Measurements from ENCODE around the gene BAX.
A peak's percentile ranks its signal among the peaks of the same experiment; 100 is the strongest.

Gene BAX

DNA sequence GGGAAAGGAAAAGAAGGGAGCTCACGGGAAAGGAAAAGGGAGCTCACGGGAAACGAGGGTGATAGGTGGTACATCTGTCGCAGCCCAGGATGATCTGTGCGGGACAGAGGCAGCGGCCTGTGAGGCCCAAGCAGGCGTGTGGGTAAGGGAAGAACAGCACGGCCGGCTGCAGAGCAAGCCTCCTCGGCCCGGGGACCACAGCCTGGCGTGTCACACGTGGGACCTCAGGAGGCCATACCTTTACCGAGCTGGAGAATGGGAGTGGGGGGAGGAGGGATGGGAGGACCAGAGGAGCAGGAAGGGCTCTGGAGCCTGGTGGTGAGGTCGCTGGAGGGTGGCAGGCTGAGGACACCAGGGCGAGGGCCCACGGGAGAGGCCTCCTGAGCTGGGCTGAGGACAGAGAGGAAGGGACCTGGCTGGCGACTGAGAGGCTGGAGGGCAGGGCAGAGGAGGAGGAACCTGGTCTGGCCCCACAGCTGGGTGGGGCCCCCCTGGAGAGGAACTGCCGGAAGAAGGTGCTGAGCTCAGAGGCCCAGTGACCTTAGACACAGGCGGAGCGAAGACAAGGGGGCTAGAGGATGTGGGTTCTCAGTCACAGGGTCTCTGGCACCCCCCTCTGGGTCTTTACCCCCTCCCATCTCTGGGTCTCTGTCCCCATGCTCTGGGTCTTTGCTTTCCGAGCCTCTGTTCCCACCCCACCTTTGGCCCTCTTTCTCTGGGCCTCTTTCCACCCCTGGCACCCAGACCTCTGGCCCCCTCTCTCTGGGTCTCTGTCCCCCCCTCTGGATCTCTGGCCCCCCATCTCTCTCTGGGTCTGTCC lies 7.6 kb downstream of the BAX start:
- peak; percentile 94 for DNase-seq (ENCODE audit: low read depth)

DNA sequence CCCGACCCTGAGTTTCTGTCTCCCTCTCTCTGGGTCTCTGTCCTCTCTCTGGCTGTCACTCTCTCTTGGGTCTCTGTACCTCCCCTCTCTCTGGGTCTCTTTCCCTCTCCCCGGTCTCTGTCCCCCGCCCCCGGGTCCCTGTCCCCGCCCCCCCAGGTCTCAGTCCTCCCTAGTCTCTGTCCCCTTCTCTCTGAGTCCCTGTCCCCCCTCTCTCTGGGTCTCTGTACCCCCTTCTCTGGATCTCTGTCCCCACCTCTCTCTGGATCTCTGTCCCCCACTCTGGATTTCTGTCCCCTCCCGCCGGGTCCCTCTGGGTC lies 8.1 kb downstream of the BAX start:
- no peak for DNase-seq (ENCODE audit: low read depth)

DNA sequence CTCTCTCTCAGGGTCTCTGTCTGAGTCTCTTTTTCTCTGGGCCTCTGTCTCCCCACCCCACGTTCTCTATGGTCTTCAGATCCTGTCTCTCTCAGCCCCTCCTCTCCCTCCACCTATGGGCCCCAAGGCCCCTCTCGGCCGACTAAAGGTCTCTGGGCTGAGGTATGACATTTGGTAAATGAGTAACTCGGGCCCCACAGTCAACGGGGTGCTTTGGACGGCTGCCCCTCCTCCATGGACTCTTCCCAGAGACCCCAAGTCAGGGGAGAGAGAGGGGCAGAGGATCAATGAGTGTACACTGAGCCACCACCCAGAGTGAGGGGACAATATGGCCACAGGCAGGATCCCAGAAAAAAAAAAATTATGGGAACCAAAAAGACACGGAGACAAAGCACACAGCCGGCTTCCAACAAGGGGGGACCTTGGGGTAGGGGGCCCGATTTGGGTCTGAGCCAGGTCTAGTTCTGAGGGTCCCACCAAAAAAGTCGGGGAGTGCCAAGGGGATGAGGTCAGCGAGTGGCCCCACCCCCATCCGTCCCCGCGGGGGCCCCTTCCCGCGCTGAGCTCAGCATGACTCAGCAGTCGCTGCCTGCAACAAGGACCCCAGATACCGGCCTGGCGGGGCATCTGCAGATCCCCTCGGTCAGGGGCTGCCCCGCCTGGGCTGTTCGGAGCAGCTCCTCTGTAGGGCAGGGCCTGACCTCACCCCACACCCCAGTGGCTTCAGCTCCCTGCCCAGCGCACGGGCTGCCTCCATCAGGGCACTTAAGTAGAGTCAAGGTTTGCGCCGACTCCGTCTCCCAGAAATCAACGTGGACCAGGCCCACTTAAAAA lies 8.9 kb downstream of the BAX start:
- DNase-seq (ENCODE audit: low read depth): peak; percentile 95

DNA sequence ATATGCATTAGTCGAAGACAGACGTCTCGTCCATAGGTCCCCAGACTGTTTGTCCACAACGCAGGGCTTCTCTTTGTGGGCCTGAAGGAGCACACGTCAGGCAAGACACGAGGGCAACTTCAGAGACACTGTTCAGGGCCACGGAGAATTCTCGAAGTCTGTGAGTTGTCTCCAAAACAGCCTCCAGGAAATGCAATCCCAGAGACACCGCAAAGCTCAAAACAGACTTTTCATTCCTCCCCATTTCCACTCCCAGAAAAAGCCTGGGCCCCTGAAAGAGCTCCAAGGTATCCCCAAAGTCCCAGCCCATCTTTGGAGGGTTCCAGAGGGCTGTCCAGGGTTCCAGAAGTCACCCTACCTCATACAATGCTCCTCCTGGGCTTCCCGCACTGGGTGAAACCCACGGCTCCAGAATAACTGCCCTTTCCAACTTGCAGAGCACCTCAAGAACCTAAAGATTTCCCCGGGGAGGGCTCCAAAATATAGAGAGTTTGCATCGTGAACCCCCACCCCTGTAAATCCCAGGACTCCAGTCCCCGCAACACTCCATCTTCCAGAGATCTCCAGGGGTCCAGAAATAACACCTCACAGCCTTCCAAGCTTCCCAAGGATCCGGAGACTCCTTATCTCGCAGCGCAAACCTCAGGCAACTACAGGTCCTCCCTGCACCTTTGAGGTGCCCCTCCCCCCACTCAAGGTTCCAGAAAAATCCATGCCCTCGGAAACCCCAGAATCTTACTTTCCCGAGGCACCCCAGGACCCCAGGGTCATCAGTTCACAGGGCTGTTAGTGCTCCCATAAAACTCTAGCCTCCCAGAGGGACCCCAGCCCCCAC lies 9.7 kb downstream of the BAX start:
- DNase-seq (ENCODE audit: low read depth): no peak

DNA sequence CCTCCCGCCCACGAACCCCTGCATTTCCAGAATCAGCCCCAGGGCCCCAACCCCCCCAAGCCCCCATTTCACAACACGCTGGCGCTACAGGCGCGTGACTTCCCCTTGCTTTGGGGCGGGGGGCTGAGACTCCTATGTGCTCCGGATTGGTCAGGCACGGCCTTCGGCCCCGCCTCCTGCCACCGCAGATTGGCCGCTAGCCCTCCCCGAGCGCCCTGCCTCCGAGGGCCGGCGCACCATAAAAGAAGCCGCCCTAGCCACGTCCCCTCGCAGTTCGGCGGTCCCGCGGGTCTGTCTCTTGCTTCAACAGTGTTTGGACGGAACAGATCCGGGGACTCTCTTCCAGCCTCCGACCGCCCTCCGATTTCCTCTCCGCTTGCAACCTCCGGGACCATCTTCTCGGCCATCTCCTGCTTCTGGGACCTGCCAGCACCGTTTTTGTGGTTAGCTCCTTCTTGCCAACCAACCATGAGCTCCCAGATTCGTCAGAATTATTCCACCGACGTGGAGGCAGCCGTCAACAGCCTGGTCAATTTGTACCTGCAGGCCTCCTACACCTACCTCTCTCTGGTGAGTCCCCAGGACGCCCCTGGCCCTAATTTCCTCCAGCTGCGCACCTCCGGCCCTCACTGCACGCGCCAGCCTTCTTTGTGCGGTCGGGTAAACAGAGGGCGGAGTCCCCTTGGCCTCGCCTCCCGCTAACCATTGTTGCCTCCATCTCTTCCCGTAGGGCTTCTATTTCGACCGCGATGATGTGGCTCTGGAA lies 10.5 kb downstream of the BAX start, which contains the start of gene FTL:
Gene FTL (plus strand): TSS at position 270 of the 766 bp plus-strand sequence. CDS start 199 bp downstream, at position 469.
- DNase-seq (ENCODE audit: low read depth): peak; percentile 96

DNA sequence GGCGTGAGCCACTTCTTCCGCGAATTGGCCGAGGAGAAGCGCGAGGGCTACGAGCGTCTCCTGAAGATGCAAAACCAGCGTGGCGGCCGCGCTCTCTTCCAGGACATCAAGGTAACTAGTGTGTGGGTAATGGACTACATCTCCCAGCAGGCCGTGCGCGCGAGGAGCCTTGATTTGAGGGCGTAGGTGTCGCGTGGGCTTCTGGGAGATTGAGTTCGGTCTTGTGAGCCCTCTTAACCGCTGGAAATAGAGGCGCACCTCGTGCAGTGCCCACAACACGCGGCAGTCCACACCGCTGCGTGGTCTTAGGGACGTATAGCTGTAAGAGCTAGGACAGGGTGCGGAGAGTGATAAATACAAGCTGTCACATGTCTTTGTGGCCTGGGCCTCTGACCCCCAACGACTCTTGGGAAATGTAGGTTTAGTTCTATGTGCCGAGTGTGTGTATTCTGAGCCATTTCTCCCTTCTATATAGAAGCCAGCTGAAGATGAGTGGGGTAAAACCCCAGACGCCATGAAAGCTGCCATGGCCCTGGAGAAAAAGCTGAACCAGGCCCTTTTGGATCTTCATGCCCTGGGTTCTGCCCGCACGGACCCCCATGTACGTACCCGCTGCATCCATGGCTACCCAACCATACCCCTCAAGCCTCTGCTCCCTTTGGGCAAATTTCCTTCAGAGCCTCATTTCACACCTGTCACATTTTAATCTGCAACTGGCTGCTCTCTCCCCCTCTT lies 11.3 kb downstream of the BAX start:
- DNase-seq (ENCODE audit: low read depth): peak; percentile 75

DNA sequence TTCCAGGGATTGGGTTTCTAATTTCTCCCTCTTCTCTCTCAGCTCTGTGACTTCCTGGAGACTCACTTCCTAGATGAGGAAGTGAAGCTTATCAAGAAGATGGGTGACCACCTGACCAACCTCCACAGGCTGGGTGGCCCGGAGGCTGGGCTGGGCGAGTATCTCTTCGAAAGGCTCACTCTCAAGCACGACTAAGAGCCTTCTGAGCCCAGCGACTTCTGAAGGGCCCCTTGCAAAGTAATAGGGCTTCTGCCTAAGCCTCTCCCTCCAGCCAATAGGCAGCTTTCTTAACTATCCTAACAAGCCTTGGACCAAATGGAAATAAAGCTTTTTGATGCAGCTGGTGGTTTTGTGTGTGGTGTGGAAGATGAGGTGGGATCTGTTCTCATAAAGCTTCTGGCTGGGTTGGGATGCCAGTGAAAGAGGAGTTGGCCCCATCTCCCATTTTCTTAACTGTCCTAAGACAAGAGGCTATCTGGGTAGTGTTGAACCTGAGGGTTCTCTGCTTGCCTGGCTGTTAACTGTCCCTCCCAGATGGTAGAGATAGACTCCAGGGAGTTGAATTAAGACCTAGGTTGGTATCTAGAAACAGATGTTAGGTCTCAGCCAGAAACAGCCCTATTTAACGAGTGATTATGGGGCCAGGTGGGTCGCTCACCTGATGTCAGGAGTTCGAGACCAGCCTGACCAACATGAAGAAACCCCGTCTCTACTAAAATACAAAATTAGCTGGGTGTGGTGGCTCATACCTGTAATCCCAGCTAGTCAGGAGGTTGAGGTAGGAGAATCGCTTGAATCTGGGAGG lies 12.1 kb downstream of the BAX start:
- DNase-seq (ENCODE audit: low read depth): no peak

DNA sequence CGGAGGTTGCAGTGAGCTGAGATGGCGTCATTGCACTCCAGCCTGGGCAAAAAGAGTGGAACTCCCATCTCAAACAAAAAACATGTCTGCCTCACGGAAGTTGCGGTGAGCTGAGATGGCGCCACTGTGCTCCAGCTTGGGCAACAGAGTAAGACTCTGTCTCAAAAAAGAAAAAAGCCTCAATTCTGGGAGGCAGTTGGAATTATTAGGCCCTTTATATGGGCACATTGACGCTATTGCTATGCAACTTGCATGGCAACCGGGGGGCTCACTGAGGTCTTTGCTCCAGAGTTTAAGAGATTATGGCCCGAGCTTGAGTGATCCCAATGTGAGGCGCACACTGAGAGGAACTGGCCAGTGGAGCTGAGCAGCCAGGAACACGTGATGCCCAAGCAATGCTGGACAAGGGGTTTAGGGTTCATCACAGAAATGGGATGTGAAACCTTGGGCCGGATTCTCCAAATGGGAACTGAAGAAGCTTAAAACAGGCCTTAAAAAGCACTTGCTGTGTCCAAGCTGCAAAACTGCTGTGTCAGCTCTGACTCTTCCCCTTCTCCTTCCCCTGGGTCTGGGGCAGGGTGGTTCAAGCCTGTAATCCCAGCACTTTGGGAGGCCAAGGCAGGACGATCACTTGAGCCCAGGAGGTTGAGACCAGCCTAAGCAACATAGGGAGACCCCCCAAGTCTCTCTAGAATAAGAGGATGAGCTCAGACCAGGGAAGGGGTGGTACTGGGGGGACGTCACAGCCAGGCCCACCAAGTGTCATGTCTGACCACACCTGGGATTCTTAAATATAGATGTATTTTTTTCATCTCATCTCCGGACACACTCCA lies 12.9 kb downstream of the BAX start:
- no peak for DNase-seq (ENCODE audit: low read depth)

DNA sequence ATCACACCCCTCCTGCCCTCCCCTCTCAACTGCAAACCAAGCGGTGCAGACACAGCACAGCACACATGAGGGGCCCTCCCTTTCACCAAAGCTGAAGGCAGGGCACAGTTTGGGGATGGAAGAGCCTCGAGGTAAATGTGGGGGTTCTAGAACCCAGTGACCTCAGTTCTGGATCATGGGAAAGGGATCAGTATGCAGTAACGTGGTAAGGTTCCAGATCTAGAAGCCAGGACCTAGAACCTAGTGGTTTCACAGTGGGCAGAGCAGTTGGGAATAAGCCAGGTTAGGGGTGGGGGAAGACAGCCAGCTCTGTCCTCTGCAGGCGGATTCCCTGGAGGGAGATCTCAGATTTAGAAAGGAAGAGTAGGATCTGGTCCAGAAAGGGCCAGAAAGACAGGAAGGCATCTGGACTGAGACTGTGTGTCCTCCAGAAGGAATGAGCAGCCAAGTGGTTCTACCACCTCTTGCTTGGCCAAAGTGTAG lies 13.5 kb downstream of the BAX start:
- DNase-seq (ENCODE audit: low read depth): no peak

DNA sequence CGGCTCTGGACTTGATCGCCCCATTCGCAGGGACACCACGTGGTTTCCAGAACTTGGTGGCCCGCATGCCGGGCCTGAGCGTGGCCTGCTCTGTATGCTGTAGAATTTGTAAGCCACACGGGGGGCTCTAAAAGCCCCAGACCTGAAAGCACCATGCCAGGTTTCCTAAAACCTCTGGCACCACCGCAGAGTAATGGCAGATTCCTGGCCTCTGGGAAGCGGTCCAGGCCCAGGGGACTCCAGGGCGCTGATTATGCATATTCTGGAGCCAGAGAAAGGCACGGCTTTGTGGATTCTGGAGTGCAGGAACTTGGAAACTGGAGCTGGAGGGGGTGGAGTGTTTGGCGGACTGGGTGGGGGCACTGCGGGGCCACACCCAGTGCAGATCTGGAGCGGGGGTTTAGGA lies 14.1 kb downstream of the BAX start:
- DNase-seq (ENCODE audit: low read depth): no peak

DNA sequence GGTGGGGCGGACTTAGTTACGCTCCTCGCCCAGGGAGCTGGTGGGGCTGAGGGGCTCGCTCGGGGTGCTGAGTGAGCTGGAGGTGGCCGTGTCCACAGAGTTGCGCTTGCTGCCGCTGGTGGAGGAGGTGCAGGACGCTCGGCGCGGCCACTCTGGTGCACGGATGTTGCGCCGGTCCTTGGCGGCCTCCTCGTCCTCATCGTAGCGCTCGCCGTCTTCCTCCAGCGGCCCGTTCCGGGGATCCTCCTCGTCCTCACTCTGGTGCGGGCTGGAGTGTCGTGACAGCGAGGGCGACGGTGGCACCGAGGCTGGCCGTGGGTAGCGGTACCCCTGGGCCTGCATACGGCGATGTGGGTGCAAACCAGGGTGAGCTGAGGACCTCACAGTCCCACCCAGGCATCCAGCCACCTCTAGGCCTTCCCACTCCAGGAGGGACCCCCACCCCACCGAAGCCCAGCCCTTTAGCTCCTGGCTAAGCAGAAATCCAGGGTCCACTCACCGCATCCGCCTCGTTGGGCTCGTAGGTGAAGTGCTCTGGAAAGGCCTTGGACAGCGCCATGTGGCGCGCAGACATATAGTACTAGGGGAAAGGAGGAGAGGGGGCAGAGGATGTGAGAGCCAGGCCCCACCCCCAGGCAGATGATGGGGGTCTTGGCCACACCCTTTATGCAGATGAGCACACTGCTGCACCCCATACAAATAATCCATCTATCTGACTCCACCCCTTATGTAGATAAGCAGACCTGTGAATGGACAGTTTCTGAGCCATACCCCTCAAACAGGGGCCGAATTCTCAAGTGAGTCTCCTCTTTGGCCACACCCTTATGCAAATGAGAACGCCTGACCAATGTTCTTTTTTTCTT lies 14.8 kb downstream of the BAX start:
- DNase-seq (ENCODE audit: low read depth): no peak

DNA sequence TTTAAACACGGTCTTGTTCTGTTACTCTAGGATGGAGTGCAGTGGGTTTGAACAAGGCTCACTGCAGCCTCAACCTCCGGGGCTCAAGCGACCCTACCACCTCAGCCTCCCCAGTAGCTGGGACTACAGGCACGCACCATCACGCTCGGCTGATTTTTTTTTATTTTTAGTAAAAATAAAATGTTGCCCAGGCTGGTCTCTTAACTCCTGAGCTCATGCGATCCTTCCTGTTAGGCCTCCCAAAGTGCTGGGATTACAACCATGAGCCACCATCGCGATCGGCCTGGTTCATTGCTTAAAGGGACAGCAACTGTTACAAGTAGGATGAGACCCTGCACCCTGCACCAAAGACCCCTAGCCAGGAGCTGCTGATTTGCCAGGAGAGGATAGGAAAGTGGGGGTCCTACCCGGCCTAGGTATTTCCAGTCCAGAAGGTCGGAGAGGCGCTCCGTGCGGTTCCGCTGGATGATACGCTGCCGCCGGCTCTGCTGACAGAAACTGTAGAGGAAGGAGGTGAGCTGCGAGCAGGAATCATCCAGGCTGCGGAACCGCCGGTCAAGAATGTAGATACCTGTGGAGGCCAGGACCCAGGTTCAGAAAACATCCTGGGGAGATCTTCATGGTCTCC lies 15.6 kb downstream of the BAX start:
- DNase-seq (ENCODE audit: low read depth): no peak

DNA sequence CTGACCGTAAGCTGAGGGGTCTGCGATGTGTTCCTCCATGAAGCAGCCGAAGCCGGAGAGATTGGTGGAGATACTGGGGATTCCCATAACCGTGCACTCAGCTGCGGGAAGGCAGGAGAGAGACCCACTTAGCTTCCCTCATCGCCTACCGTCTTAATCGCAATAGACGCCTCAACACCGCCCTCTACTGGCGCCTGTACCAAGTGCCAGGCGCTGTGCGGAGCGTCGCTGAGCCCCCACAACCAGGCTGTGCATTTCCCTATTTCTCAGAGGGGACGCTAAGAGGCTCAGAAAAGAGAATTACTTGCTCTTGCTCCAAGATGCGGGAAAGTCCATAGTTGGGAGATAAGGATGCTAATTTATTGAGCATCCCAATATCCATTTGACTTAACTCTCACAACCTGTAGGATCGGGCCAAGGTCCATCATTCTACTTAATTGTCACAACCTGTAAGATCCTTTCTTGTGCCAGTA lies 16.3 kb downstream of the BAX start:
- DNase-seq (ENCODE audit: low read depth): peak; percentile 88

DNA sequence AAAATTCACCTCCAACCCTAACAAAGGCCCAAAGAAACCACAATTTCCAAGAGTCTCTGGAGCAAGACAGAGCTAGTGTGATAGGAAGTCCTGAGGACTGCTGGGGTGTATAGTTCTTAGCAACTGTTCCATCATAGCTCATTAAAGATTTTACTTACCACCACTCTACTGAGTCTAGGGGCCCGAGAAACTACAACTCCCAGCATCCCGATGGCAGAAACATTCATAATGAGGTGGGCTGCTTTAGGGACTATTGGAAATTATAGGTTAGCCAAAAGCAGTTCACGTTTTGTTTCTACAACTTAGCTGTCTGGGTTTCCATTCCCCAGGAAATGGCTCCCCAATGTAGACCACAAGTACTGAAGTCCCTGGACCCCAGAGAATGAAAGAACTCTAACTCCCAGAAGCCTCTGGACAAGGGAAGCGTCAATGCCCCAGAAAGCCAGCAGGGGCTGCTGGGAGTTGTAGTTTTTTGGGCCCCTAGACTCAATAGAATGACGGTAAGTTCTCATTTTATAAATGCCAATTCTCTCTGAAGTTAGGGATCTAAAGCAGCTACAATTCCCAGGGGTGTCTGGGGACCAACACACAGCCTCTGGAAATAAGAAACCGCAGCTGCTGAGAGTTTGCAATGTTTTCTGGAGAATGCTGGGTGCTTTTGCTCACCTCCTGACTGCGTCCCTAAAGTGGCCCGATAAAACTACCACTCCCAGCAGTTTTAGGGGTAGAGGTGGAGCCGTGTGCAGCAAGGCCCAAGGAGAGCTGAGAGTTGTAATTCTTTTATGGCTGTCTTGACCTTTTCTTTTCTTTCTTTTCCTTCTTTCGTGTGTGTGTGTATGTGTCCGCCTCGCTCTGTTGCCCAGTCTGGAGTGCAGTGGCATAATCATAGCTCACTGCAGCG lies 21.5 kb downstream of the BAX start:
- DNase-seq (ENCODE audit: low read depth): no peak

DNA sequence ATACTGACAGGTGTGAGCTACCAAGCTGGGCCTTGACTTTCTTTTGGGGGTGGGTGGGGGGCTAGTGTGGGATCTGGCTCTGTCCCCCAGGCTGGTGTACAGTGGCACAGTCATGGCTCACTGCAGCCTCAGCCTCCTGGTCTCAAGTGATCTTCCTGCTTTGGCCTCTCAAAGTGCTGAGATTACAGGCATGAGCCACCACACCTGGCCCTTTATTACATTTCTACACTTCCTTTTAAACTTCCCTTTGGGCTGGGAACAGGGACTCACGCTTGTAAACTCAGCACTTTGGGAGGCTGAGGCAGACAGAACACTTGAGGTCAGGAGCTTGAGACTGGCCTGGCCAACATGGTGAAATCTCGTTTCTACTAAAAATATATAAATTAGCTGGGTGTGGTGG lies 22.4 kb downstream of the BAX start:
- no peak for DNase-seq (ENCODE audit: low read depth)

DNA sequence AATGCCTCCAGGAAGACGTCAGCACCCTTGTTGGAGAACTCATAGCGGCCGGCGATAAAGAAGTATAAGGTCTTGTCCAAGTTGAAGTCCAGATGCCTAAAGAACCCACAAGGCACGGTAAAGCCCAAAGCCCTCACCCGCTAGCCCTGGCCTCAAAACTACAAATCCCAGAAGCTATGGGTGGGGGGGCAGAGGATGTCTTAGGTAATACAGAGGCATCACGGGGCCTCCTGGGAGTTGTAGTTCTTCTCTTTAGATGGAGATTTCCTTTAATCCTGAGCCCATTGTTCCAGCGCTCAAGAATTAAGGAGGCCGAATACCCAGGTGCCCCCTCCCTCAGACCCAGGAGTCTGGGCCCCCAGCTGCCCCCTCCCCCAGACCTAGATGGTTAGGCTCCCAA lies 27.6 kb downstream of the BAX start:
- no peak for DNase-seq (ENCODE audit: low read depth)

All from CMK (cell line).